Astrocyte of the spinal cord (primary cell): ENCODE data around the gene ARF6.

Experiments used
- DNase-seq: peaks from one replicate; pipeline ENCODE4 v3.0.0; 2011; ENCODE audit warnings: low read depth, low spot score
- H3K4me3 ChIP-seq: 2 replicates; pipeline ENCODE4 v1.5.1; 2011; ENCODE audit warnings: low read depth, mild to moderate bottlenecking, low read length, moderate library complexity
- in situ Hi-C: cut with HindIII; loops from 2 replicates; pipeline ENCODE4 v1.10.0; 2017; ENCODE audit warnings: low sequenced_read_pairs
- TF ChIP-seq, protein P1 (sequence below): IDR thresholded peaks from 2 replicates; pipeline ENCODE4 v1.5.1; 2012; ENCODE audit warnings: low read depth, mild to moderate bottlenecking, low read length, inconsistent platforms

The ARF6 gene

DNA sequence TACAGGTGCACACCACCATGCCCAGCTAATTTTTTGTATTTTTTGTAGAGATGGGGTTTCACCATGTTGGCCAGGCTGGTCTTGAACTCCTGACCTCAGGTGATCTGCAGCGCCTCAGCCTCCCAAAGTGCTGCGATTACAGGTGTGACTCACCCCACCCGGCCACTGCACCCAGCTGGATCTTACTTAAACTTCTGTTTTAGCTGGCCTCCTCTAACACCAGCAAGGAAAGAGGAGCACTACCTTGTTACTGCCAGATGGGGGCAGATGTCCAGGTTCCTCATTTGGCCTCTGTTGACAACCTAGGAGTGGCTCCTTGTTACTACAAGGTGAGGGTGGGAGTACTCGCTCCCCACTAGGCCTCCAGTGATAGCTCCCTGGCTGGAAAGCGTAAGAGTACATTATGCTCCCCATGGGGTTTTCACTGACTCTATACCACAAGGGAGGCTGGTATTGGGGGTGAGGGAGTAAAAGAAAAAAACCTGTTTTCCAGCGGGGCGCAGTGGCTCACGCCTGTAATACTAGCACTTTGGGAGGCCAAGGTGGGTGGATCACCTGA lies 13.2 kb upstream of the ARF6 start:
- DNase-seq = peak; percentile 47
- in situ Hi-C loops = no loop called here
- H3K4me3 ChIP-seq = no peak overlapping the region
- TF ChIP-seq, protein P1, sequence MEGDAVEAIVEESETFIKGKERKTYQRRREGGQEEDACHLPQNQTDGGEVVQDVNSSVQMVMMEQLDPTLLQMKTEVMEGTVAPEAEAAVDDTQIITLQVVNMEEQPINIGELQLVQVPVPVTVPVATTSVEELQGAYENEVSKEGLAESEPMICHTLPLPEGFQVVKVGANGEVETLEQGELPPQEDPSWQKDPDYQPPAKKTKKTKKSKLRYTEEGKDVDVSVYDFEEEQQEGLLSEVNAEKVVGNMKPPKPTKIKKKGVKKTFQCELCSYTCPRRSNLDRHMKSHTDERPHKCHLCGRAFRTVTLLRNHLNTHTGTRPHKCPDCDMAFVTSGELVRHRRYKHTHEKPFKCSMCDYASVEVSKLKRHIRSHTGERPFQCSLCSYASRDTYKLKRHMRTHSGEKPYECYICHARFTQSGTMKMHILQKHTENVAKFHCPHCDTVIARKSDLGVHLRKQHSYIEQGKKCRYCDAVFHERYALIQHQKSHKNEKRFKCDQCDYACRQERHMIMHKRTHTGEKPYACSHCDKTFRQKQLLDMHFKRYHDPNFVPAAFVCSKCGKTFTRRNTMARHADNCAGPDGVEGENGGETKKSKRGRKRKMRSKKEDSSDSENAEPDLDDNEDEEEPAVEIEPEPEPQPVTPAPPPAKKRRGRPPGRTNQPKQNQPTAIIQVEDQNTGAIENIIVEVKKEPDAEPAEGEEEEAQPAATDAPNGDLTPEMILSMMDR = peak; percentile 66

GRCh38 chr14:49880267-49881064 lies 12.4 kb upstream of the ARF6 start:
- DNase-seq = peak; percentile 30
- in situ Hi-C loops = no loop called here

GRCh38 chr14:49881350-49882001 lies 11.4 kb upstream of the ARF6 start:
- no peak for DNase-seq
- H3K4me3 ChIP-seq = no peak overlapping the region
- TF ChIP-seq, protein P1 = no peak
- in situ Hi-C loops = no loop called here

More at GRCh38 chr14:49880267-49881064, 12.4 kb upstream of the ARF6 start:
- TF ChIP-seq, protein P1 = no peak
- H3K4me3 ChIP-seq = no peak overlapping the region

DNA sequence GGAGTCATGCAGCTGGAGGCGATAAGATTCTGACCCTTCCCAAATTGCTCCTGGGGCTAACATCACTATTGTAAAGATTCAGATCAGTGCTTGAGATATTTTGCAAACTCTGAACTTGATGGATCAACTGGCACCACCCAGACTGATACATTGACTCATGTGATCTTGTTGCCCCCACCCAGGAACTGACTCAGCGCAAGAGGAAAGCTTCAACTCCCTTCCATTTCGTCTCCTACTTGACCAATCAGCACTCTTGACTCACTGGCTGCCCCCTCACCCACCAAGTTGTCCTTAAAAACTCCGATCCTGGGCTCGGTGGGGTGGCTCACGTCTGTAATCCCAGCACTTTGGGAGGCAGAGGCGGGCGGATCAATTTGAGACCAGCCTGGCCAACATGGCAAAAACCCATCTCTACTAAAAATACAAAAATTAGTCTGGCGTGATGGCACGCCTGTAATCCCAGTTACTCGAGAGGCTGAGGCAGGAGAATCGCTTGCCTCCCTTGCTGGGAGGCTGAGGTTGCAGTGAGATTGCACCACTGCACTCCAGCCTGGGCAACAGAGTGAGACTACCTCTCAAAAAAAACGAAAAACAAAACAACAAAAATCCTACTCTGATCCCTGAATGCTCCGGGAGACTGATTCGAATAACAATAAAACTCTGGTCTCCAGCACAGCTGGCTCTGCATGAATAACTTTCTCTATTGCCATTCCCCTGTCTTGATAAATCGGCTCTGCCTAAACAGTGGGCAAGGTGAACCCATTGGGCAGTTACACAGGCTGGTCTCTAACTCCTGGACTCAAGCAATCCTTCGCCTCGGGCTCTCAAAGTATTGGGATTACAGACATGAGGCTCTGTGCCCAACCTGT lies 9.8 kb upstream of the ARF6 start:
- in situ Hi-C loops = no loop called here
- DNase-seq = no peak
- TF ChIP-seq, protein P1 = no peak
- no peak overlapping the region for H3K4me3 ChIP-seq

GRCh38 chr14:49886523-49886922 lies 6.4 kb upstream of the ARF6 start:
- no peak overlapping the region for H3K4me3 ChIP-seq
- TF ChIP-seq, protein P1 = no peak
- in situ Hi-C loops = no loop called here
- DNase-seq = no peak

DNA sequence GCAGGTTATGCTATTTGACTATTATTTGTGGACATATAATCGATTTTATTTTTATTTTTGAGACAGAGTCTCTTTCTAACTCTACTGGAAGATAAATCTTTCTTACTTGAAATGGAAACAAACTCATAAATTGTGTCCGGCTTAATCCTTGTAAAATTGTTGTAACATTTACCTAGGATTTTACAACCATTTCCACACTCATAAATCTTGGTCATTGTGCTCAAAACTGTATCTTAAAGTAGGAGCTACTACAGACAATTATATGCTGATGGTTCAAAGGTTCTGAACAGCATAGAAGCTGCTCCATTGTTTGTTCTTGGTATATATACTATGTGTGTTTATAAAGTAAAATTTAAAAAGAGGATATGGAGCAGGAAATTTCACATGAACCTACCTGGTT lies 4.6 kb upstream of the ARF6 start:
- no peak overlapping the region for H3K4me3 ChIP-seq
- TF ChIP-seq, protein P1 = no peak
- in situ Hi-C loops = no loop called here
- no peak for DNase-seq
